ENCODE results near the gene TAF11. TPM values are rescaled to one million over a fixed set of nuclear protein-coding genes. Genes with fewer than 3 reads are reported as not detected.

TAF11 gene
- total RNA-seq, 1 donor from 2014 or later = 18.1 TPM

- H3K27ac ChIP-seq = no peak overlapping the region
- intact Hi-C loops (cut with DNase I) = no loop called here
- H3K27me3 ChIP-seq = no peaks in the 10 kb centered on the region
- DNase-seq (no peak), ATAC-seq (no peak)
- H3K9me3 ChIP-seq = no peaks in the 10 kb centered on the region
- peaks cover 11% of the 10 kb centered on the region for H3K4me1 ChIP-seq
- no peak overlapping the region for H3K4me3 ChIP-seq
- H3K36me3 ChIP-seq = no peaks in the 10 kb centered on the region
- TF ChIP-seq, protein P1, sequence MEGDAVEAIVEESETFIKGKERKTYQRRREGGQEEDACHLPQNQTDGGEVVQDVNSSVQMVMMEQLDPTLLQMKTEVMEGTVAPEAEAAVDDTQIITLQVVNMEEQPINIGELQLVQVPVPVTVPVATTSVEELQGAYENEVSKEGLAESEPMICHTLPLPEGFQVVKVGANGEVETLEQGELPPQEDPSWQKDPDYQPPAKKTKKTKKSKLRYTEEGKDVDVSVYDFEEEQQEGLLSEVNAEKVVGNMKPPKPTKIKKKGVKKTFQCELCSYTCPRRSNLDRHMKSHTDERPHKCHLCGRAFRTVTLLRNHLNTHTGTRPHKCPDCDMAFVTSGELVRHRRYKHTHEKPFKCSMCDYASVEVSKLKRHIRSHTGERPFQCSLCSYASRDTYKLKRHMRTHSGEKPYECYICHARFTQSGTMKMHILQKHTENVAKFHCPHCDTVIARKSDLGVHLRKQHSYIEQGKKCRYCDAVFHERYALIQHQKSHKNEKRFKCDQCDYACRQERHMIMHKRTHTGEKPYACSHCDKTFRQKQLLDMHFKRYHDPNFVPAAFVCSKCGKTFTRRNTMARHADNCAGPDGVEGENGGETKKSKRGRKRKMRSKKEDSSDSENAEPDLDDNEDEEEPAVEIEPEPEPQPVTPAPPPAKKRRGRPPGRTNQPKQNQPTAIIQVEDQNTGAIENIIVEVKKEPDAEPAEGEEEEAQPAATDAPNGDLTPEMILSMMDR (IDR thresholded peaks at IDR 0.05) = no peak
These were observed 31.8 kb upstream of the TAF11 start for GRCh38 chr6:34919651-34920050.

- no peak overlapping the region for H3K27ac ChIP-seq
- H3K4me1 ChIP-seq = peaks cover 15% of the 10 kb centered on the region
- TF ChIP-seq, protein P1 (IDR thresholded peaks at IDR 0.05) = no peak
- no peak for ATAC-seq
- no peak overlapping the region for H3K4me3 ChIP-seq
- no peaks in the 10 kb centered on the region for H3K9me3 ChIP-seq
- H3K36me3 ChIP-seq = no peaks in the 10 kb centered on the region
- H3K27me3 ChIP-seq = no peaks in the 10 kb centered on the region
- intact Hi-C loops (cut with DNase I) = no loop called here
- no peak for DNase-seq
These were observed 29.9 kb upstream of the TAF11 start for GRCh38 chr6:34917626-34918285.

GRCh38 chr6:34916348-34916967 lies 28.6 kb upstream of the TAF11 start:
- no peaks in the 10 kb centered on the region for H3K27me3 ChIP-seq
- ATAC-seq (no peak), DNase-seq (no peak)
- intact Hi-C loops (cut with DNase I) = no loop called here
- no peak overlapping the region for H3K27ac ChIP-seq
- no peaks in the 10 kb centered on the region for H3K9me3 ChIP-seq
- no peaks in the 10 kb centered on the region for H3K36me3 ChIP-seq
- H3K4me3 ChIP-seq = no peak overlapping the region
- TF ChIP-seq, protein P1 (IDR thresholded peaks at IDR 0.05) = no peak
- peaks cover 22% of the 10 kb centered on the region for H3K4me1 ChIP-seq

GRCh38 chr6:34914358-34914757 lies 26.5 kb upstream of the TAF11 start:
- H3K36me3 ChIP-seq = no peaks in the 10 kb centered on the region
- H3K4me3 ChIP-seq = no peak overlapping the region
- no peaks in the 10 kb centered on the region for H3K27me3 ChIP-seq
- H3K27ac ChIP-seq = no peak overlapping the region
- ATAC-seq (no peak), DNase-seq (no peak)
- intact Hi-C loops (cut with DNase I) = no loop called here
- no peaks in the 10 kb centered on the region for H3K9me3 ChIP-seq
- peaks cover 16% of the 10 kb centered on the region for H3K4me1 ChIP-seq
- TF ChIP-seq, protein P1 (IDR thresholded peaks at IDR 0.05) = no peak

DNA sequence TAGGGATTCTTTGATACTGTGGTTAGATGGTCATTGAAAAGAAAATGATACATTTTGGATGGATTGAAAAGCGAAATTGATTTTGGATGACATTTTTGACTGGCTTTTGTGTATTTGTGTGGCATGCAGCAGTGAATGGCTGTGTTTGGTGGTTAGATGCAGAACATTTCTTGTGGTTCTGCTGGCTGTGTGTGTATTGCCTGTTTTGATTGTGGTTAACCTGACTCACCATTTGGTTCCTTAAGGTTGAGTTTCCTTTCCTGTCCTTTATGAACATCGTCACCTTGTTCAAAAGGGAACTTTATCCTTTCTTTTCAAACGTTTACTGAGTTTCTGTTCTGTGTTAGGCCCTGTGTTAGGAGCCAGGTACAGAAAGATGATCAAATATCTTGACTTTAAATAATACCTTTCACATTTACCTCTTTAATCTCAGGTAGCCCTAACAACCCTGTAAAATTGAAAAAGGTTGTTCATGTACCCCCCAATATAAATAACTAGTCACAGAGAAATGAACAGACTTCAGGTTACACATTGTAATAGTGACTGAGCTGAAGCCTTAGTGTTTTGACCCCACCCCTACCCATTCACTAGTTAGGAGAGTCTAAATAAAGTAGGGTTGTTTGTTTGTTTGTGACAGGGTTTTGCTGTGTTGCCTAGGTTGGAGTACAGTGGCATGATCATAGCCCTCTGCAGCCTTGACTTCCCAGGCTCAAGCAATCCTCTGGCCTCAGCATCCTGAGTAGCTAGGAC lies 25.0 kb upstream of the TAF11 start:
- H3K9me3 ChIP-seq = no peaks in the 10 kb centered on the region
- TF ChIP-seq, protein P1 (IDR thresholded peaks at IDR 0.05) = no peak
- no peak for ATAC-seq
- DNase-seq = no peak
- peaks cover 16% of the 10 kb centered on the region for H3K4me1 ChIP-seq
- no peaks in the 10 kb centered on the region for H3K27me3 ChIP-seq
- no peaks in the 10 kb centered on the region for H3K36me3 ChIP-seq
- intact Hi-C loops (cut with DNase I) = no loop called here
- H3K27ac ChIP-seq = no peak overlapping the region
- no peak overlapping the region for H3K4me3 ChIP-seq
